ENCODE results near the gene FBXW12. TPM values are rescaled to one million over a fixed set of nuclear protein-coding genes. Genes with fewer than 3 reads are reported as not detected.

Gene FBXW12
- total RNA-seq: not detected in 2 replicates

GRCh38 chr3:48371651-48372376, at the start of gene FBXW12:
Gene FBXW12, plus strand, starts transcription at chr3:48372219. Its CDS starts 549 bp downstream, at chr3:48372768.

GRCh38 chr3:48333346-48334245, 38.4 kb upstream of the FBXW12 start, which contains the start of gene SPINK8:
Gene SPINK8, minus strand, starts transcription at chr3:48333661. Its CDS starts 5,320 bp downstream, at chr3:48328341.

GRCh38 chr3:48429960-48430707, 58.1 kb downstream of the FBXW12 start, which contains the start of gene PLXNB1:
Gene PLXNB1, minus strand, starts transcription at chr3:48430086. Its CDS starts 5,475 bp downstream, at chr3:48424611.

GRCh38 chr3:48439820-48440589, 68.0 kb downstream of the FBXW12 start, which contains the start of the genes CCDC51 and TMA7:
Gene CCDC51, minus strand, starts transcription at chr3:48440119. Its CDS starts 4,991 bp downstream, at chr3:48435128.
Gene TMA7, plus strand, starts transcription at chr3:48440257. Its CDS starts 40 bp downstream, at chr3:48440297.

Other genes with a start within 250 kb of the FBXW12 start
- gene CDC25A, start 183.8 kb upstream of the FBXW12 start, total RNA-seq: 14.2 and 22.8 TPM in 2 replicates
- gene CAMP, start 148.7 kb upstream of the FBXW12 start, total RNA-seq: not detected in 2 replicates
- gene ZNF589, start 131.1 kb upstream of the FBXW12 start, total RNA-seq: 5.1 and 8.0 TPM in 2 replicates
- 30.1 and 37.4 TPM in 2 replicates for gene NME6, start 70.9 kb upstream of the FBXW12 start, total RNA-seq
- not detected in 2 replicates for gene SPINK8, start 38.6 kb upstream of the FBXW12 start, total RNA-seq
- gene PLXNB1, start 57.9 kb downstream of the FBXW12 start, total RNA-seq: 108 and 120 TPM in 2 replicates
- gene CCDC51, start 67.9 kb downstream of the FBXW12 start, total RNA-seq: 22.7 and 31.3 TPM in 2 replicates
- gene TMA7, start 68.0 kb downstream of the FBXW12 start, total RNA-seq: 468 and 669 TPM in 2 replicates
- 8.9 and 9.0 TPM in 2 replicates for gene ATRIP, start 74.5 kb downstream of the FBXW12 start, total RNA-seq
- gene SHISA5, start 132.0 kb downstream of the FBXW12 start, total RNA-seq: 144 and 159 TPM in 2 replicates
- 20.5 and 24.5 TPM in 2 replicates for gene PFKFB4, start 184.6 kb downstream of the FBXW12 start, total RNA-seq
- gene UCN2, start 191.6 kb downstream of the FBXW12 start, total RNA-seq: 14.4 and 15.2 TPM in 2 replicates
- gene COL7A1, start 223.1 kb downstream of the FBXW12 start, total RNA-seq: 294 and 341 TPM in 2 replicates
- gene UQCRC1, start 237.4 kb downstream of the FBXW12 start, total RNA-seq: 452 and 505 TPM in 2 replicates
- not detected in 2 replicates for gene TMEM89, start 249.6 kb downstream of the FBXW12 start, total RNA-seq

Measured in airway epithelial cell (primary cell).